T-helper 9 cell (primary cell): ENCODE data around the gene LRRC37A2.
"Not testable (repeated sequence)": the region's sequence is repeated elsewhere in the genome, so short reads cannot be mapped to it uniquely, and the experiment has no call there.

ENCODE experiments used
- DNase-seq: peaks from one replicate; pipeline ENCODE4 v3.0.0-alpha.2; 2020

The LRRC37A2 gene

DNA sequence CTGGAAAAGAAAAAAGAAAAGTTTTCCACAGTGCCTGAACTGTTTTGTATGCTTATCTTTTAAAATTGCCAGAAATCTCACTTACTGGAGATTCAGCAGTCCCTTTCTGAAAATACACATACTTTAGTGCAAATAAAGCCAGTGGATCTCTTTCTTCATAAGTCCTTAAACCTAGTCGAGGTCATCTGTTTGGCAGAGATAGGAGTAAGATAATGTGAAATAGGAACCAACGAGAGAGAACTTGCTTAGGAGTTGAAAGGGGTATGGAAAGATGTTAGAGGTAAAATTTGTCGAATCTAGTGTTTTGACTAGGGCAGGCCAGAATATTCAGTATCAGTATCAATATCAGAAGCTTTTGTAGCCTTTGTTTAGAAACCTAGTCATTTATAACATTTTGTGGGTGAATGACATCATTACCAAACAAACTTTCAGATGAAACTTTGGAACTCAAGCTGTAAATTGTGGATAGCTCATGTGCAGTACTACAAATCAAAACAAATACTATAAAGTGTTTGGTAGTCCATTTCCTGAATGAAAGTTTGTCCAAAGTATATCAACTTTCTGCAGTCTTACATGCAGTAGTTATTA is 86.2 kb downstream of the LRRC37A2 start:
- not testable (repeated sequence) for DNase-seq

DNA sequence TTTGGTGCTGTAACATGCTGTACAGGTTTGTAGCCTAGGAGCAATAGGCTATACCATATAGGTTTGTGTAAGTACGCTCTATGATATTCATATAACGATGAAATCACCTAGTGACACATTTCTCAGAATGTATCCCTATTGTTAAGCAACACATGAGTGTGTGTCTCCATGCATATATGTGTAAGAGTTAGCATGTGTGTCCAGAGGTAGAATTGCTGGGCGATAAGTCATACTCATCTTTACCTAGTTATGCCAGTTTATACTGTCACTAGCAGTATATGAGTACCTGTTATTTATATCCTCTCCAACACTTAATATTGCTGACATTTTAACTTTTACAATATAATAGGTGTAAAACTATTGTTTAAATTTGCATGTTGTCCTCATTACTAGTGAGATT is 88.5 kb downstream of the LRRC37A2 start:
- DNase-seq = not testable (repeated sequence)

DNA sequence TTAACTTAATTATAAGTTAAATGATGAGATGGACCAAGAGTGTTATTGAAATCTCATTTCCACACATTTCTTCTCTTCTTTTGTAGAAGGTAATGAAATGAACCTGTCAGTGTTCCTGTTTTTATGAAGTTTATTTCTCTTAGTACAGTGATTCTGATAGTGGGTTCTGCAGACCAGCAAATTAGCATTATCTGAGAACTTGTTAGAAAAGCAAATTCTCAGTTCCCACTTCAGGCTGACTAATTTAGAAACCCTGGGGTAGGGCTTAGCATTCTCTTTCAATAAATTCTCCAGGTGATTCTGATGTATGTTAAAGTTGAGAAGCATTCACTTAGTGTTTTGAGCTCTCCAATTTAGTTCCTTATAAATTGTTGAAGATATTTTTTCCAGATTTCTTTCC is 90.9 kb downstream of the LRRC37A2 start:
- not testable (repeated sequence) for DNase-seq
